GM19328 (cell line): ENCODE data around the gene GALNT10.
A peak's percentile ranks its signal among the peaks of the same experiment; 100 is the strongest.

ENCODE experiments used
- ATAC-seq: cut with Tn5 transposase; IDR thresholded peaks from one replicate; pipeline ENCODE4 v1.9.1; 2021; ENCODE audit warnings: mild to moderate bottlenecking, moderate library complexity; ENCODE audit not compliant: unreplicated experiment

GALNT10 gene

GRCh38 chr5:154429341-154429740, 238.8 kb downstream of the GALNT10 start:
- no peak for ATAC-seq

GRCh38 chr5:154430466-154430865, 239.9 kb downstream of the GALNT10 start:
- no peak for ATAC-seq

GRCh38 chr5:154430961-154431630, 240.6 kb downstream of the GALNT10 start:
- no peak for ATAC-seq

- no peak for ATAC-seq
Measured at GRCh38 chr5:154435226-154435625, 244.7 kb downstream of the GALNT10 start.

GRCh38 chr5:154437281-154437965, 246.9 kb downstream of the GALNT10 start:
- ATAC-seq: no peak

- ATAC-seq: no peak
Measured at GRCh38 chr5:154440540-154440939, 250.0 kb downstream of the GALNT10 start.

GRCh38 chr5:154442801-154443200, 252.3 kb downstream of the GALNT10 start:
- no peak for ATAC-seq

GRCh38 chr5:154444556-154445421, 254.3 kb downstream of the GALNT10 start:
- no peak for ATAC-seq

GRCh38 chr5:154445422-154446194, 255.1 kb downstream of the GALNT10 start, which contains the start of gene SAP30L:
SAP30L (plus strand) TSS chr5:154445997; CDS start chr5:154446605, 608 bp downstream.
- peak; percentile 90 for ATAC-seq

GRCh38 chr5:154446195-154447088, 255.9 kb downstream of the GALNT10 start:
- ATAC-seq: peak; percentile 8

- ATAC-seq: no peak
Measured at GRCh38 chr5:154447089-154447725, 256.7 kb downstream of the GALNT10 start.

- no peak for ATAC-seq
Measured at GRCh38 chr5:154449786-154450185, 259.3 kb downstream of the GALNT10 start.

GRCh38 chr5:154451957-154452356, 261.4 kb downstream of the GALNT10 start:
- no peak for ATAC-seq

GRCh38 chr5:154455585-154455984, 265.1 kb downstream of the GALNT10 start:
- ATAC-seq: no peak

- ATAC-seq: no peak
Measured at GRCh38 chr5:154456540-154456939, 266.0 kb downstream of the GALNT10 start.

- ATAC-seq: no peak
Measured at GRCh38 chr5:154459015-154459414, 268.5 kb downstream of the GALNT10 start.

GRCh38 chr5:154460172-154460571, 269.6 kb downstream of the GALNT10 start:
- no peak for ATAC-seq

- no peak for ATAC-seq
Measured at GRCh38 chr5:154461531-154461930, 271.0 kb downstream of the GALNT10 start.

- no peak for ATAC-seq
Measured at GRCh38 chr5:154464438-154464837, 273.9 kb downstream of the GALNT10 start.
